ENCODE data around the gene XPO6.

DNA sequence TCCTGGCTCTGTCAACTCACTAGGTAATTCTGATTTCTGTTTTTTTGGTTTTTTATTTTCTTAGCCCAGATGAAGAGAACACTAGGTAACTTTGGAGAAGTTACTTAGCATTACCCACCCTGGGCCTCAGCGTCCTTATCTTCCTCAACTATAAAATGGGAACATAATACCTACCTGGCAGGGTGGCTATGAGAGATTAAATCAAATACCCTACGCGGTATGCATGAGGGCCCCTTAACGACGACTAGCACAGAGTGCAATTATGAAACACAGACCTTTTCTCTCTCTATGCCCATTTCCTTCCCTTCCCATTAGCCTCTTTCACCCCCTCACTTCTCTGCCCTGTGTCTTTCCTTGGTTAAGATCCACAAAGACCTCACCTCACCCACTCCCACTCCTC, 11.1 kb downstream of the XPO6 start:
- no peak for TF ChIP-seq POLR2A (IDR thresholded peaks at IDR 0.05; ENCODE audit: low read depth, low read length)
- no peak for TF ChIP-seq POLR2AphosphoS5 (IDR thresholded peaks at IDR 0.05; ENCODE audit: low read depth, low read length)
- no peak for TF ChIP-seq TAF1 (IDR thresholded peaks at IDR 0.05; ENCODE audit: low read depth, low read length)
- no peak for TF ChIP-seq PAX5 (IDR thresholded peaks at IDR 0.05; ENCODE audit: insufficient read depth, low read length, severe bottlenecking)
- TF ChIP-seq SPI1 (IDR thresholded peaks at IDR 0.05; ENCODE audit: low read depth, low read length): no peak
